Tibial nerve (tissue), 4 donors: ENCODE data around the gene CNTLN.
"Not testable (repeated sequence)": the region's sequence is repeated elsewhere in the genome, so short reads cannot be mapped to it uniquely, and the experiment has no call there.

Experiments used
- CTCF ChIP-seq, 5 experiments: fragments of 200-600 bp in 3 of 5; fragments of 450-650 bp in 2 of 5; sonication (generic) in 3 of 5; IDR thresholded peaks; one replicate each; pipeline ENCODE4 v1.5.1; 2016 to 2019; ENCODE audit warnings: antibody characterized with exemption in 5 of 5, mild to moderate bottlenecking in 3 of 5, moderate library complexity in 2 of 5
- EP300 ChIP-seq, 2 donors: sonication (generic); formaldehyde crosslinking; IDR thresholded peaks; one replicate each; pipeline ENCODE4 v1.6.1; 2017; ENCODE audit warnings: antibody characterized with exemption in 2 of 2, mild to moderate bottlenecking in 1 of 2
- POLR2A ChIP-seq, 2 donors: fragments of 450-650 bp; IDR thresholded peaks; one replicate each; pipeline ENCODE4 v1.6.1; 2017; ENCODE audit warnings: antibody characterized with exemption in 2 of 2, mild to moderate bottlenecking in 2 of 2, moderate library complexity in 2 of 2

GRCh38 chr9:17290673-17291072 lies 155.8 kb downstream of the CNTLN start:
- TF ChIP-seq CTCF, POLR2A, EP300 (IDR thresholded peaks at IDR 0.05): not testable (repeated sequence)
